Lower lobe of right lung (tissue), 2 donors: Measurements from ENCODE around the gene LHFPL3. TPM values are rescaled to one million over a fixed set of nuclear protein-coding genes. Genes with fewer than 3 reads are reported as not detected.

Source experiments
- ATAC-seq, 2 donors: fragments of 200-7000 bp; cut with Tn5 transposase; one replicate each; pipeline ENCODE4 v1.9.1; 2020 to 2022; ENCODE audit warnings: mild to moderate bottlenecking in 2 of 2, moderate library complexity in 2 of 2
- DNase-seq: peaks from one replicate; pipeline ENCODE4 v3.0.0-alpha.2; 2020
- H3K27ac ChIP-seq: fragments of 200-600 bp; one replicate; pipeline ENCODE4 v1.8.0; 2022
- H3K27me3 ChIP-seq: fragments of 200-600 bp; one replicate; pipeline ENCODE4 v1.8.0; 2022; ENCODE audit warnings: low read depth
- H3K36me3 ChIP-seq: fragments of 200-600 bp; one replicate; pipeline ENCODE4 v1.8.0; 2022; ENCODE audit warnings: mild to moderate bottlenecking
- H3K4me1 ChIP-seq: fragments of 200-600 bp; one replicate; pipeline ENCODE4 v1.8.0; 2022
- H3K4me3 ChIP-seq: fragments of 200-600 bp; one replicate; pipeline ENCODE4 v1.8.0; 2022; ENCODE audit warnings: mild to moderate bottlenecking
- H3K9me3 ChIP-seq: fragments of 200-600 bp; one replicate; pipeline ENCODE4 v1.8.0; 2022
- intact Hi-C: fragments of 100-400 bp; cut with DNase I; formaldehyde crosslinking; loops from one replicate; pipeline ENCODE4 v1.11.0; 2022
- total RNA-seq: library from RNA; stranded (reverse); fragmentation: NEBNext Ultra II Directional; extraction: Animal tissue kit (Norgen Biotek cat#: 25700); gene quantifications from one replicate; pipeline ENCODE4 v1.2.1, GENCODE V29; 2021
- TF ChIP-seq, protein P1 (sequence below): fragments of 200-600 bp; IDR thresholded peaks from one replicate; pipeline ENCODE4 v1.8.0; 2022; ENCODE audit warnings: antibody characterized with exemption, mild to moderate bottlenecking
- donor health status: DM: no; HTN: yes; CAD: no; lungs with severe emphysema.

The LHFPL3 gene
- total RNA-seq, 1 donor from 2014 or later = not detected

- intact Hi-C loops = no loop called here
- Histone ChIP-seq H3K9me3 (no peaks in the 10 kb centered on the region), H3K27ac (no peak overlapping the region), H3K4me3 (no peak overlapping the region), H3K4me1 (no peaks in the 10 kb centered on the region), H3K27me3 (no peaks in the 10 kb centered on the region), H3K36me3 (no peaks in the 10 kb centered on the region)
- TF ChIP-seq, protein P1, sequence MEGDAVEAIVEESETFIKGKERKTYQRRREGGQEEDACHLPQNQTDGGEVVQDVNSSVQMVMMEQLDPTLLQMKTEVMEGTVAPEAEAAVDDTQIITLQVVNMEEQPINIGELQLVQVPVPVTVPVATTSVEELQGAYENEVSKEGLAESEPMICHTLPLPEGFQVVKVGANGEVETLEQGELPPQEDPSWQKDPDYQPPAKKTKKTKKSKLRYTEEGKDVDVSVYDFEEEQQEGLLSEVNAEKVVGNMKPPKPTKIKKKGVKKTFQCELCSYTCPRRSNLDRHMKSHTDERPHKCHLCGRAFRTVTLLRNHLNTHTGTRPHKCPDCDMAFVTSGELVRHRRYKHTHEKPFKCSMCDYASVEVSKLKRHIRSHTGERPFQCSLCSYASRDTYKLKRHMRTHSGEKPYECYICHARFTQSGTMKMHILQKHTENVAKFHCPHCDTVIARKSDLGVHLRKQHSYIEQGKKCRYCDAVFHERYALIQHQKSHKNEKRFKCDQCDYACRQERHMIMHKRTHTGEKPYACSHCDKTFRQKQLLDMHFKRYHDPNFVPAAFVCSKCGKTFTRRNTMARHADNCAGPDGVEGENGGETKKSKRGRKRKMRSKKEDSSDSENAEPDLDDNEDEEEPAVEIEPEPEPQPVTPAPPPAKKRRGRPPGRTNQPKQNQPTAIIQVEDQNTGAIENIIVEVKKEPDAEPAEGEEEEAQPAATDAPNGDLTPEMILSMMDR = no peak
- DNase-seq = no peak
- no peak for ATAC-seq
Observed at GRCh38 chr7:104846731-104847130, 518.3 kb downstream of the LHFPL3 start.

DNA sequence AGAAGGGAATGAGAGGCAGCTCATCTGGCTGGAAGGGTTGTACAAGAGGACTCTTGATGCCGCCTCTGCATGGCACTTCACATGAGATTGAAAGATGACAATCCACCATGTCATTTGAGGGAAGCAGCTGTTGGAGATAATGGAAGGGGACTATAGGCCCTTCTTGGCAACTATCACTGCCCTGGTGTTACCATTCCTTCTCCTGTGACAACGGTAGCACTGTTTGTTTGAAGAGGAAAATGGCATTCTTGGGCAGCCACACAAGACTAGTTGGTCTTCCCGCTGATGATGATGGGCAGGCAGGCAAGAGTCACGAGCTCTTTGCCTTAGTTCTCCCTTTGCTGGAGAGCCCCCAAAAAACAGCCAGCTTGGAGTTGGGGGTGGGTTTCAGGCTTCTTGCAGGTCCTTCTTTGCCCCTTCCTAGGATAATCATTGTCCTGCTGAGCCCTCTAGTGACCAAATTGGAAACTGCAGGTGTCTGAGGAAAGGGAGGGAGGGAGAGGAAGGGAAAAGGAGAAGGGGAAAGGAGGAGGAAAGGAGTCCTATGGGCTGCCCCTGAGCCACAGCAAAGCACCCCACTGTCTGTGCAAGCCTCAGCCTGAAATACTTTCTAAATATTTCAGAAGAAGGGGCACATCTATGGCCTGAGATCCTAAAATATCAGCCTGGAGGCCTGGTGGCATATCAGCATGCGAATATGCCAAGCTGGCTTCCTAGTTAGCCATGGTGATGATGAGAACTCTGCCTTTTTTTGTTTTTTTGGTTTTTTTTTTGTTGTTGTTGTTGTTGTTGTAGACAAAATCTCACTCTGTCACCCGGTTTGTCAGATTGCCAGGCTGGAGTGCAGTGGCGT lies 520.0 kb downstream of the LHFPL3 start:
- TF ChIP-seq, protein P1 = peak; percentile 80
- Histone ChIP-seq H3K4me1 (no peaks in the 10 kb centered on the region), H3K9me3 (no peaks in the 10 kb centered on the region), H3K36me3 (no peaks in the 10 kb centered on the region), H3K27me3 (no peaks in the 10 kb centered on the region), H3K27ac (no peak overlapping the region), H3K4me3 (no peak overlapping the region)
- intact Hi-C loops = no loop called here
- DNase-seq (no peak), ATAC-seq (peak; percentile 63 to 65)

- no peak for ATAC-seq
- no peak overlapping the region for H3K27ac ChIP-seq
Observed at GRCh38 chr7:104850374-104850773, 522.0 kb downstream of the LHFPL3 start.

GRCh38 chr7:104851268-104851667 lies 522.9 kb downstream of the LHFPL3 start:
- DNase-seq = no peak
- Histone ChIP-seq H3K27ac (no peak overlapping the region), H3K36me3 (no peaks in the 10 kb centered on the region), H3K4me3 (no peak overlapping the region), H3K27me3 (no peaks in the 10 kb centered on the region), H3K4me1 (no peaks in the 10 kb centered on the region), H3K9me3 (no peaks in the 10 kb centered on the region)
- ATAC-seq = no peak
- TF ChIP-seq, protein P1 = no peak
- intact Hi-C loops = no loop called here

More at GRCh38 chr7:104850374-104850773, 522.0 kb downstream of the LHFPL3 start:
- DNase-seq = no peak
- no peaks in the 10 kb centered on the region for H3K4me1 ChIP-seq
- TF ChIP-seq, protein P1 = no peak
- no peaks in the 10 kb centered on the region for H3K9me3 ChIP-seq
- H3K36me3 ChIP-seq = no peaks in the 10 kb centered on the region
- intact Hi-C loops = no loop called here
- H3K4me3 ChIP-seq = no peak overlapping the region
- H3K27me3 ChIP-seq = no peaks in the 10 kb centered on the region

GRCh38 chr7:104852386-104852785 lies 524.0 kb downstream of the LHFPL3 start:
- H3K9me3 ChIP-seq = no peaks in the 10 kb centered on the region
- no peak overlapping the region for H3K27ac ChIP-seq
- H3K4me1 ChIP-seq = no peaks in the 10 kb centered on the region
- no peak overlapping the region for H3K4me3 ChIP-seq
- intact Hi-C loops = no loop called here
- H3K27me3 ChIP-seq = no peaks in the 10 kb centered on the region
- TF ChIP-seq, protein P1 = no peak
- ATAC-seq (peak in 1 of 2 donors; percentile 13), DNase-seq (no peak)
- H3K36me3 ChIP-seq = no peaks in the 10 kb centered on the region
